HepG2 (cell line): ENCODE results near the gene TMBIM1. TPM values are rescaled to one million over a fixed set of nuclear protein-coding genes. Genes with fewer than 3 reads are reported as not detected.
A peak's percentile ranks its signal among the peaks of the same experiment; 100 is the strongest.

ENCODE experiments used
- ATF5 ChIP-seq: sonication (generic); formaldehyde crosslinking; IDR thresholded peaks from 2 replicates; pipeline ENCODE4 v1.4.0; 2020; ENCODE audit warnings: mild to moderate bottlenecking, low read depth, missing genetic modification reagents
- HNRNPL ChIP-seq: fragments of 200-400 bp; formaldehyde crosslinking; IDR thresholded peaks from 2 replicates; pipeline ENCODE4 v1.6.1; 2017; ENCODE audit warnings: mild to moderate bottlenecking, low read depth, low read length
- ZBTB20 ChIP-seq: sonication (generic); formaldehyde crosslinking; IDR thresholded peaks from 2 replicates; pipeline ENCODE4 v1.8.1; 2023; ENCODE audit warnings: missing genetic modification reagents, low read depth, mild to moderate bottlenecking, borderline replicate concordance
- ZFP90 ChIP-seq: sonication (generic); formaldehyde crosslinking; IDR thresholded peaks from 2 replicates; pipeline ENCODE4 v1.8.0; 2022; ENCODE audit warnings: missing genetic modification reagents, mild to moderate bottlenecking, inconsistent platforms, borderline replicate concordance
- ZNF143 ChIP-seq: sonication (generic); formaldehyde crosslinking; IDR thresholded peaks from 2 replicates; pipeline ENCODE4 v1.4.0; 2020; ENCODE audit warnings: missing genetic modification reagents
- ZNF652 ChIP-seq: IDR thresholded peaks from 2 replicates; pipeline ENCODE4 v1.6.1; 2016; ENCODE audit warnings: low read depth, borderline replicate concordance
- polyA plus RNA-seq, 8 experiments: library from polyadenylated mRNA; depleted of rRNA in 3 of 8; stranded (reverse) in 7 of 8; unstranded in 1 of 8; fragments of >200 nt; fragmentation: Illumina TruSeq in 4 of 8; extraction: Trizol in 4 of 8; gene quantifications; 2 replicates each; pipeline versions ENCODE4 v1.2.1 to v1.2.3, GENCODE V29; 2011 to 2016; ENCODE audit warnings: low read depth in 4 of 8, missing spikeins in 1 of 8, mixed read lengths in 1 of 8; ENCODE audit not compliant: insufficient read depth in 1 of 8
- total RNA-seq, 5 experiments: library from RNA; depleted of rRNA; stranded (reverse); fragments of >200 nt; fragmentation: Illumina TruSeq; extraction: Trizol; gene quantifications; 2 replicates each; pipeline ENCODE4 v1.2.3, GENCODE V29; 2016; ENCODE audit warnings: low read depth in 1 of 5
- TF ChIP-seq, protein P1 (sequence below): sonication (generic); formaldehyde crosslinking; IDR thresholded peaks from 2 replicates; pipeline ENCODE4 v1.5.0; 2020; ENCODE audit warnings: missing genetic modification reagents
- TF ChIP-seq, protein P2 (sequence below): sonication (generic); formaldehyde crosslinking; IDR thresholded peaks from 2 replicates; pipeline ENCODE4 v1.9.0; 2022; ENCODE audit warnings: missing genetic modification reagents, mild to moderate bottlenecking, borderline replicate concordance

Gene TMBIM1
- total and polyA plus RNA-seq, 2 of the 13 experiments (the other 11 are each of a cell fraction or from before 2014, with no cell fraction given): 127 to 139 TPM

DNA sequence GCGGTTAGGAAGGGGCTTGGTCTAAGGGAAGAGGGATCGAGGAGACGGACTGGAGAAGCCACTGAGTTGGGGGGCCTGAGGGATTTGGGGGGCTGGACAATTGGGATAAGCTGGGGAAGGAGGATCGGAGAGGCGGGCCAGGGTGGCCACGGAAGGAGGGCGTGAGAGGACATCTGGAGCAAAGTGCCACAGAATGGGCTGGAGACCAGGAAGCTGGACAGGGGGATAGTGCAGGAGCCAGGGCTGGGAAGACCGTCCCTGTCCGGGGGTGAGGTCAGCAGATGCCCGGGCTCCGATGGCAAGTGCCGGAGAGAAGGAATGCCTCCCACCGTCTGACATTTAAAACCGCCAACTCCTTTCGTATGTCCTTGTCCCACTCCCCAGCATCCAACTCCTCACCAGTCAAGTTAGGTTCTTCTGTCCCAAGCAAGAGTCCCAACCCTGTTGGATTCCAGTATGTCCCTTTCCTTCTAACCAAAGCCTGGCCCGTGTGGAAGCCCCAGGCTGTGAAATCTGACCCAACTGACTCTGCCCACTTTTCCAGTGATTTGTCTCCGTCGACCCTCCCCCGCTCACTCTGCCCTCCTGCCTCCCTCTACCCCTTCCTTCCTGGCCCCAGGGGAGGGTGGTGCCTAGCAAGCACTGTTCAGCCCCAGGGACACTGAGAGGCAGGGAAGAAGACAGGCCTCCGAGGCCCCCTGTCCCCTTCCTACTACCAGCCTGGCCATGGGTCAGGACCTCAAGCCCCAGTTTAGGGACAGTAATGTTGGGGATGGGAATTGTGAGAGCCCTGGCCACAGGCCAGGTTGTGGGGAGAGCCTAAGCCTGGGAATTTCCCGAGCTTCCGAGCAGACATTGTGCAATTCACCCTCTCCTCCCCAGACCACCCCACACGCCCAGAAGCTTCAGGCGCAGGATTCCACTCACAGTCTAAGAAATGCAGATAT, 31.5 kb upstream of the TMBIM1 start (continued):
- TF ChIP-seq ATF5 (CRISPR knock-in tag): no peak
- TF ChIP-seq, protein P1, sequence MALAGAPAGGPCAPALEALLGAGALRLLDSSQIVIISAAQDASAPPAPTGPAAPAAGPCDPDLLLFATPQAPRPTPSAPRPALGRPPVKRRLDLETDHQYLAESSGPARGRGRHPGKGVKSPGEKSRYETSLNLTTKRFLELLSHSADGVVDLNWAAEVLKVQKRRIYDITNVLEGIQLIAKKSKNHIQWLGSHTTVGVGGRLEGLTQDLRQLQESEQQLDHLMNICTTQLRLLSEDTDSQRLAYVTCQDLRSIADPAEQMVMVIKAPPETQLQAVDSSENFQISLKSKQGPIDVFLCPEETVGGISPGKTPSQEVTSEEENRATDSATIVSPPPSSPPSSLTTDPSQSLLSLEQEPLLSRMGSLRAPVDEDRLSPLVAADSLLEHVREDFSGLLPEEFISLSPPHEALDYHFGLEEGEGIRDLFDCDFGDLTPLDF: no peak
- TF ChIP-seq ZBTB20: peak; percentile 30; the same call in 1 of the 2 replicates
- peak; percentile 74 for TF ChIP-seq HNRNPL
- peak; percentile 86; the same call in 1 of the 2 replicates for TF ChIP-seq ZFP90 (CRISPR knock-in tag)
- TF ChIP-seq, protein P2, sequence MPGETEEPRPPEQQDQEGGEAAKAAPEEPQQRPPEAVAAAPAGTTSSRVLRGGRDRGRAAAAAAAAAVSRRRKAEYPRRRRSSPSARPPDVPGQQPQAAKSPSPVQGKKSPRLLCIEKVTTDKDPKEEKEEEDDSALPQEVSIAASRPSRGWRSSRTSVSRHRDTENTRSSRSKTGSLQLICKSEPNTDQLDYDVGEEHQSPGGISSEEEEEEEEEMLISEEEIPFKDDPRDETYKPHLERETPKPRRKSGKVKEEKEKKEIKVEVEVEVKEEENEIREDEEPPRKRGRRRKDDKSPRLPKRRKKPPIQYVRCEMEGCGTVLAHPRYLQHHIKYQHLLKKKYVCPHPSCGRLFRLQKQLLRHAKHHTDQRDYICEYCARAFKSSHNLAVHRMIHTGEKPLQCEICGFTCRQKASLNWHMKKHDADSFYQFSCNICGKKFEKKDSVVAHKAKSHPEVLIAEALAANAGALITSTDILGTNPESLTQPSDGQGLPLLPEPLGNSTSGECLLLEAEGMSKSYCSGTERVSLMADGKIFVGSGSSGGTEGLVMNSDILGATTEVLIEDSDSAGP (CRISPR knock-in tag): peak; percentile 74
- peak; percentile 26; the same call in 1 of the 2 replicates for TF ChIP-seq ZNF652
- TF ChIP-seq ZNF143 (CRISPR knock-in tag): peak; percentile 59
